Neural progenitor cell (in vitro differentiated cells): ENCODE measurements around the gene EPHB1. TPM values are rescaled to one million over a fixed set of nuclear protein-coding genes. Genes with fewer than 3 reads are reported as not detected.

Experiments used
- DNase-seq: peaks from one replicate; pipeline ENCODE4 v3.0.0-alpha.2; 2016; ENCODE audit warnings: low spot score
- H2AFZ ChIP-seq: fragments of 200-600 bp; sonication (generic); replicated peaks from 2 replicates; pipeline ENCODE4 v1.6.1; 2016; ENCODE audit warnings: antibody characterized with exemption
- H3F3A ChIP-seq: fragments of 200-600 bp; sonication (generic); 2 replicates; pipeline ENCODE4 v1.6.1; 2016; ENCODE audit warnings: antibody characterized with exemption, low read depth
- H3K27ac ChIP-seq: fragments of 200-600 bp; sonication (generic); 2 replicates; pipeline ENCODE4 v1.5.1; 2016; ENCODE audit warnings: mild to moderate bottlenecking
- H3K27me3 ChIP-seq: fragments of 200-600 bp; sonication (generic); 2 replicates; pipeline ENCODE4 v1.6.1; 2016; ENCODE audit warnings: mild to moderate bottlenecking, moderate library complexity
- H3K36me3 ChIP-seq: fragments of 200-600 bp; sonication (generic); 2 replicates; pipeline ENCODE4 v1.5.1; 2016
- H3K4me1 ChIP-seq: fragments of 200-600 bp; sonication (generic); 2 replicates; pipeline ENCODE4 v1.6.1; 2016; ENCODE audit warnings: mixed run types
- H3K4me2 ChIP-seq: fragments of 200-600 bp; sonication (generic); 2 replicates; pipeline ENCODE4 v1.6.1; 2016
- H3K4me3 ChIP-seq: fragments of 200-600 bp; sonication (generic); 2 replicates; pipeline ENCODE4 v1.5.1; 2016
- H3K79me2 ChIP-seq: fragments of 200-600 bp; sonication (generic); 2 replicates; pipeline ENCODE4 v1.6.1; 2016; ENCODE audit warnings: low read depth
- H3K9ac ChIP-seq: fragments of 200-600 bp; sonication (generic); 2 replicates; pipeline ENCODE4 v1.6.1; 2016
- H3K9me3 ChIP-seq: fragments of 200-600 bp; sonication (generic); 2 replicates; pipeline ENCODE4 v1.5.1; 2016; ENCODE audit warnings: low read depth
- H4K20me1 ChIP-seq: fragments of 200-600 bp; sonication (generic); 2 replicates; pipeline ENCODE4 v1.6.1; 2016; ENCODE audit warnings: low read depth
- H3K27ac Mint-ChIP-seq: 3 replicates; pipeline ENCODE4 v1.8.0; 2021; ENCODE audit warnings: mixed read lengths
- H3K27me3 Mint-ChIP-seq: 2 replicates; pipeline ENCODE4 v1.8.0; 2022; ENCODE audit warnings: low read depth, mild to moderate bottlenecking, inconsistent platforms, moderate library complexity, mixed read lengths; ENCODE audit not compliant: insufficient read depth
- H3K36me3 Mint-ChIP-seq: 3 replicates; pipeline ENCODE4 v1.8.0; 2021; ENCODE audit warnings: mixed read lengths
- H3K4me1 Mint-ChIP-seq: 3 replicates; pipeline ENCODE4 v1.8.0; 2021; ENCODE audit warnings: mixed read lengths
- H3K4me3 Mint-ChIP-seq: 3 replicates; pipeline ENCODE4 v1.8.0; 2021; ENCODE audit warnings: mild to moderate bottlenecking, moderate library complexity, mixed read lengths
- H3K9me3 Mint-ChIP-seq: 3 replicates; pipeline ENCODE4 v1.8.0; 2020; ENCODE audit warnings: mixed read lengths
- CTCF ChIP-seq: fragments of 200-600 bp; sonication (generic); IDR thresholded peaks from 2 replicates; pipeline ENCODE4 v1.5.1; 2017; ENCODE audit warnings: antibody characterized with exemption, mild to moderate bottlenecking
- EZH2 ChIP-seq: fragments of 200-600 bp; sonication (generic); IDR thresholded peaks from 2 replicates; pipeline ENCODE4 v1.6.1; 2017; ENCODE audit warnings: antibody characterized with exemption, mild to moderate bottlenecking, moderate library complexity
- EZH2phosphoT487 ChIP-seq: fragments of 200-600 bp; sonication (generic); IDR thresholded peaks from 2 replicates; pipeline ENCODE4 v1.6.1; 2017; ENCODE audit warnings: antibody characterized with exemption
- total RNA-seq: library from RNA; depleted of rRNA; stranded (reverse); fragments of >200 nt; gene quantifications from 2 replicates; pipeline ENCODE4 v1.2.3, GENCODE V29; 2015; ENCODE audit warnings: low replicate concordance

The EPHB1 gene
- total RNA-seq, 1 donor from 2014 or later: 9.1 TPM

GRCh38 chr3:135141672-135142071 lies 346.6 kb downstream of the EPHB1 start:
- H3K27me3 Mint-ChIP-seq: peaks cover 4% of the 10 kb centered on the region
- H3K36me3 Mint-ChIP-seq: no peaks in the 10 kb centered on the region
- H3K4me2 ChIP-seq: no peak overlapping the region
- no peaks in the 10 kb centered on the region for H4K20me1 ChIP-seq
- H3K4me3 Mint-ChIP-seq: no peak overlapping the region
- no peaks in the 10 kb centered on the region for H3K9me3 Mint-ChIP-seq
- H3K4me1 Mint-ChIP-seq: peaks cover 8% of the 10 kb centered on the region
- H3K36me3 ChIP-seq: no peaks in the 10 kb centered on the region
- DNase-seq: no peak
- H3K4me3 ChIP-seq: no peak overlapping the region
- no peaks in the 10 kb centered on the region for H3K9me3 ChIP-seq
- no peaks in the 10 kb centered on the region for H3F3A ChIP-seq
- H2AFZ ChIP-seq: no peak overlapping the region
- no peaks in the 10 kb centered on the region for H3K27me3 ChIP-seq
- peak overlapping the region; percentile 24 for H3K27ac Mint-ChIP-seq
- no peak for TF ChIP-seq EZH2
- H3K4me1 ChIP-seq: no peaks in the 10 kb centered on the region
- H3K79me2 ChIP-seq: no peaks in the 10 kb centered on the region
- H3K27ac ChIP-seq: no peak overlapping the region
- H3K9ac ChIP-seq: no peak overlapping the region

GRCh38 chr3:135142530-135142929 lies 347.5 kb downstream of the EPHB1 start:
- Histone ChIP-seq H3K4me1 (no peaks in the 10 kb centered on the region), H3K4me2 (no peak overlapping the region), H3K27me3 (no peaks in the 10 kb centered on the region), H3K36me3 (no peaks in the 10 kb centered on the region), H3K27ac (no peak overlapping the region), H3K9ac (no peak overlapping the region), H4K20me1 (no peaks in the 10 kb centered on the region), H3K79me2 (no peaks in the 10 kb centered on the region), H2AFZ (no peak overlapping the region), H3F3A (no peaks in the 10 kb centered on the region), H3K4me3 (no peak overlapping the region), H3K9me3 (no peaks in the 10 kb centered on the region)
- no peaks in the 10 kb centered on the region for H3K36me3 Mint-ChIP-seq
- peaks cover 8% of the 10 kb centered on the region for H3K4me1 Mint-ChIP-seq
- TF ChIP-seq EZH2: no peak
- TF ChIP-seq EZH2phosphoT487: no peak
- no peak for TF ChIP-seq CTCF
- H3K9me3 Mint-ChIP-seq: no peaks in the 10 kb centered on the region
- no peak for DNase-seq
- H3K4me3 Mint-ChIP-seq: no peak overlapping the region
- peaks cover 4% of the 10 kb centered on the region for H3K27me3 Mint-ChIP-seq
- no peak overlapping the region for H3K27ac Mint-ChIP-seq

- Histone ChIP-seq H3K4me3 (no peak overlapping the region), H4K20me1 (no peaks in the 10 kb centered on the region), H3K27ac (no peak overlapping the region), H3K79me2 (no peaks in the 10 kb centered on the region), H3K4me2 (no peak overlapping the region), H2AFZ (no peak overlapping the region), H3K9me3 (no peaks in the 10 kb centered on the region), H3K27me3 (no peaks in the 10 kb centered on the region), H3K36me3 (no peaks in the 10 kb centered on the region), H3F3A (no peaks in the 10 kb centered on the region), H3K4me1 (peaks cover under 1% of the 10 kb centered on the region), H3K9ac (no peak overlapping the region)
- Mint-ChIP-seq H3K36me3 (no peaks in the 10 kb centered on the region), H3K9me3 (no peaks in the 10 kb centered on the region), H3K27me3 (peaks cover 4% of the 10 kb centered on the region), H3K4me3 (no peak overlapping the region), H3K4me1 (peaks cover 8% of the 10 kb centered on the region), H3K27ac (no peak overlapping the region)
- TF ChIP-seq CTCF: no peak
- no peak for DNase-seq
Observed at GRCh38 chr3:135143474-135143873, 348.4 kb downstream of the EPHB1 start.

GRCh38 chr3:135145581-135145980 lies 350.5 kb downstream of the EPHB1 start:
- Histone ChIP-seq H3K9me3 (no peaks in the 10 kb centered on the region), H4K20me1 (no peaks in the 10 kb centered on the region), H3K4me2 (no peak overlapping the region), H2AFZ (no peak overlapping the region), H3K36me3 (no peaks in the 10 kb centered on the region), H3K4me1 (peaks cover 6% of the 10 kb centered on the region), H3K9ac (no peak overlapping the region), H3K27ac (no peak overlapping the region), H3K4me3 (no peak overlapping the region), H3F3A (no peaks in the 10 kb centered on the region), H3K79me2 (no peaks in the 10 kb centered on the region), H3K27me3 (no peaks in the 10 kb centered on the region)
- no peak overlapping the region for H3K27ac Mint-ChIP-seq
- H3K36me3 Mint-ChIP-seq: no peaks in the 10 kb centered on the region
- H3K9me3 Mint-ChIP-seq: no peaks in the 10 kb centered on the region
- H3K4me3 Mint-ChIP-seq: no peak overlapping the region
- no peak for DNase-seq
- H3K27me3 Mint-ChIP-seq: peaks cover 2% of the 10 kb centered on the region
- peaks cover 11% of the 10 kb centered on the region for H3K4me1 Mint-ChIP-seq
- TF ChIP-seq EZH2phosphoT487 (no peak), CTCF (no peak), EZH2 (no peak)
